ENCODE measurements around the gene SMAGP.
"Not testable (repeated sequence)": the region's sequence is repeated elsewhere in the genome, so short reads cannot be mapped to it uniquely, and the experiment has no call there.

SMAGP gene

DNA sequence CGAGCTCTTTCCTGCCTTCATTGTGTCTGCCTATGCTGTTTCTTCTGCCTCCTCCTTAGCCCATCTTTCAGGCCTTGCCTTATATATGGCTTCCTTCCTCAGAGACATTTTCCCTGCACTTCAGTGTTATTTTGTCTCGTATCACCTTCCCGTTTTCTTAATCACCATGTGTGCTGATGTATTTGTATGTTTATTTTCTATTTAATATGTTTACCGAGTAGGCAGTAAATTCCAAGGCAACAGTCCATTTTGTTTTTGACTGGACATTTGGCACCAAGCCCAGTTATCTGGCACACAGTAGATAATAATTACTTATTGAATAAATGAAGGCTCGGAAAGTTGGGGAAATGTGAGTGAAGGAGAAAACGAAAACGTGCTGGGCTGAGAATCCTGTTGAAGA is 47.8 kb downstream of the SMAGP start:
- no peak for DNase-seq

DNA sequence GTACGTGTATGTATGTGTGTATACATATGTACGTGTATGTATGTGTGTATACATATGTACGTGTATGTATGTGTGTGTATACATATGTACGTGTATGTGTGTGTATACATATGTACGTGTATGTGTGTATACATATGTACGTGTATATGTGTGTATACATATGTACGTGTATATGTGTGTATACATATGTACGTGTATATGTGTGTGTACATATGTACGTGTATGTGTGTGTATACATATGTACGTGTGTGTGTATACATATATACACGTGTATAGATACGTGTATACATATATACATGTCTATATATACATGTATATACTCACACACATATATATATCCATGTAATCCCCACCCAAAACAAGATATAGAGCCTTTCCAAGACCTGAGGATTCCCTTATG is 50.4 kb downstream of the SMAGP start:
- not testable (repeated sequence) for DNase-seq

DNA sequence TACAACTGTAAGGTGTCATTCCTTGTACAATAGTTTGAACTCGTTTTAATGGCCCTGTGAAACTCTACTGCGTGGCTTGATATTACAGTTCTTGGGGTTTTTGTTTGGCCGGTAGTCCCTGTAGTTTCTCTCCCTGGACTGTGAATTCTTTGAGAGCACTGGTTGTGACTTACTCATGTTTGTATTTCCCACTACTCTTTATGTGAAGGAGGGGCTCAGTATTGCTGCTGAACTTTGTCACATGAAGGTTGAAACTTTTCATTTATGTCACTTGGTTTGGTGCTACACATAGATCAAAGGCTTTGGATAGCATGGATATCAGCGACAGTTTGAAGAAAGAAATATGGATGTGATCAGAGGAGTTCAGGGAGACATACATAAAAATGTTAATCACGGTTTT is 50.9 kb downstream of the SMAGP start:
- no peak for DNase-seq

DNA sequence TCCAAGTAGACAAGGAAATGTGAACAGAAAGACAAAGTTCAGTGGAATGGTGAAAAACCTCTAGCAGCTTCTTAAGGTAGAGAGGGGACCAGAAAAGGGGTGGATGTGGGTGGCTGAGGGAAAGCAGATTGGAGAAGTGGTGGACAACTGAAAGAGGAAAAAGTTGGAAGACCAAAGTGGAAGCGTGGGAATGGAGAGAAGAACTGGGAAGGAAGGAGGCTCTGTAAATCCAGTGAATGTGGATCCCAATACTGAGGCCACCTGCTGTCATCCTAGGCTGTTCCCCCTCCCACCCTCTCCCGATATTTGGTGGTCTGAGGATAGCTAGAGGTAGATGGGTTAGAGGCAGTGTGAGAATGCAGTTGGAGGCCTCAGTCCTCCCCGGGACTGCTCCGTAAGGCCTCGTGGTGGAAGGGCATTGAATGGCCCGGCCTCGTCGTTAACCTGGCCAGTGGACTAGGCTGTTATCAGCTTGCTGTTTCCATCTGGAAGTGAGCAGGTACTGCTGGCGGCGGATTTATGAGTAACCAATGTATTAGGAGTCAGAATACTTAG is 51.5 kb downstream of the SMAGP start:
- DNase-seq: no peak

DNA sequence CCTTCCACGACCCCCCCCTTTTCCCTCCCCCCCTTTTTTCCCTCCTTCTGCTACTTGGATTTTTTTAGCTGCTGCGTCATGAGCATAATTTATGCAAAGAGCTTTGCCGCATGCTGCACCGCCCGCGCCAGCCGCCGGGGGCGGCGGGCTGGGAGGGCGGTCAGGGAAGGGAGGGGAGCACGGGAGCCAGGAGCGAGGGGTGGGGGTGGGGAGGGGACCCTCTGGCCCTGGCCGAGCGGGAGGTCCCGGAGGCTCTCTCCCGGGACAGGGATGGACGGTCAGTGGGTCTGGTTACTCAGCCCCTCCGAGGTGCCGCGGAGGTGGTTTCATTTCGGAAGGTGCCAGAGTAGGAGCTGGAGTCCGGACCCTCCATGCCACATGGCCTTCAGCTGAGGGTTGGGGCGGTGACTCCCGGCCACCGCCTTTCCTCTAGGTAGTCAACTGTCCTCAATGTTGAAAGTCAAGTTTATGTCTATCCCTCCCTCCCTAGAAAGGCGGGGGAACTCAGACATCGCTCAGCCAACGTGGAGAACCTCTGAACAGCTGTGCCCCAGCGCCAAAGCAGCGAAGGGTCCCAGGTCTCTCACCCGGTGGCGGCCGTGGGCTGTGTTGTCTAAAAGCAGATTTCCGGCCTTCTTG is 52.1 kb downstream of the SMAGP start, which contains the start of gene POU6F1:
POU6F1 (minus strand) TSS at position 95 of the 639 bp plus-strand sequence. CDS start 11,226 bp downstream, outside the sequence.
- peak; percentile 52 to 57 for DNase-seq

DNA sequence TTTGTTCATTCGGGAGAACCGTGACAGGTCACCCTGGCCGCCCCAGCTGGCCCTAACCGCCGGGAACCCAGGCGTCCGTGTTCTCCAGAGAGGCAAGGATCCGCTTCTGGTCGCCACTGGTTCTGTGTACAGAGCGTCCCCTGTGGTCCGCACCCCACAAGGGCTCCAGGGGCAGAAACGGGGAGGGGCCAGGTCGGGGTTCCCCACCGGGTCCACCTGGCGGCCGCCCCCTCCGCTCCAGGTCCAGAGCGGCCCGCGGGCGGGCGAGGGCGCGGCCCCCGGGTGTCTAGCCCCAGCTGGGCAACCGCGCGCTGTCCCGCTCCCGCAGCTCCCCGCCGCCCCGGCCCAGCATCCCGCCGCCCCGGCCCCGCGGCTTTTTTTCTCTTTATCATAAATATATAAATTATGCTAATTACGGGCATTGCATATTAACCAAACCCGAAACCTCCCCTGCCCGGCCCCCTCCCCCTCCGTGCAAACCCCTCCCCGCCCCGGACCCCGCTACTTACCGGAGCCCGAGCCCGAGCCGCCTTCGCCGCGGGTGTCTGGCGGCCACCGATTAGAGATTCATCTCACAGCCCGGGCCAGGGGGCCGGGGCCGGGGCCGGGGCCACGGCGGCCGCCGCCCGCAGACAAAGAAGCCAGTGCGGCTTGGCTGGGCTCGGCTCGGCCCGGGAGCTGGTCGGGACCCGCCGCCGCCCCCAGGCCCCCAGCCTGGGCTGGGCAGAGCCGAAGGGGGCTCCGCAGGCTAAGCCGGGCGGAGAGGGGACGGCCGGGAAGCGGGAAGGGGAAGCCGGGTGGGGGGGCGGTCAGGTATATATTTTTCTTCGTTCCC is 52.9 kb downstream of the SMAGP start:
- DNase-seq: peak in 1 of 2 donors; percentile 47

DNA sequence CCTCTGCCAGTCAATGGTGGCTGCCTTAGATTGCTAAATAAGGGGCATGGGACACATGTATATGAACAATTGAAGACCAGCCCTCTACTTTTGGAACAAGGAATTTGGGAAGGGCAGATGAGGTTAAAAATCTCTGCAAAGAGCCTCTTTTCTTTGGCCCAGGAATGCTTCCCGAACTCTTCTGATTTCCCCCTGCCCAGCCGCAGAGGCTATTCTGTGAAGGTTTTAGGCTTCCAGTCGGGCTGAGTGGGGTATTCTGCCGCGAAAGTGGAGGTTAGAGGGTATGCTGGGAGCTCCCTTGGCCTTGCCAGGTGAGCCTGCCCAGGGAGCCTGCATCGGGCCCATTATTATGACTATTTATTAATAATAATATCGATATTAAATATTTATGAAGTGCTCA is 53.6 kb downstream of the SMAGP start:
- DNase-seq: no peak

DNA sequence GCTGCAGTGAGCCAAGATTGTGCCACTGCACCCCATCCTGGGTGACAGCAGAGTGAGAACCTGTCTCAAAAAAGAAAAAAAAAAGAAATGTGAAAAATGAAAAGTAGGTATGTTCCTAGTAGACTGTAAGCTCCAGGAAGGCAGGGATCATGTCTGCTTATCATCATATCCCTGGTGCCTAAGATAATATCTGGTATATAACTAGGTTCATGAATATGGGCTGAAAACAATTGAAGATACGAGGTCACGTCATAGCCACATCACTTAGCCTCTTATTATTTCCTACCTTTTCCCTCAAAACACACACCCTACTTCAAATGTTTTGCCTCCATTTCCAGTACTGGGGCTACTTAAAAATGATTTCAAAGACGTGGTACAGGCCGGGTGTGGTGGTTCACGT is 55.3 kb downstream of the SMAGP start:
- peak in 1 of 2 donors; percentile 2 for DNase-seq

DNA sequence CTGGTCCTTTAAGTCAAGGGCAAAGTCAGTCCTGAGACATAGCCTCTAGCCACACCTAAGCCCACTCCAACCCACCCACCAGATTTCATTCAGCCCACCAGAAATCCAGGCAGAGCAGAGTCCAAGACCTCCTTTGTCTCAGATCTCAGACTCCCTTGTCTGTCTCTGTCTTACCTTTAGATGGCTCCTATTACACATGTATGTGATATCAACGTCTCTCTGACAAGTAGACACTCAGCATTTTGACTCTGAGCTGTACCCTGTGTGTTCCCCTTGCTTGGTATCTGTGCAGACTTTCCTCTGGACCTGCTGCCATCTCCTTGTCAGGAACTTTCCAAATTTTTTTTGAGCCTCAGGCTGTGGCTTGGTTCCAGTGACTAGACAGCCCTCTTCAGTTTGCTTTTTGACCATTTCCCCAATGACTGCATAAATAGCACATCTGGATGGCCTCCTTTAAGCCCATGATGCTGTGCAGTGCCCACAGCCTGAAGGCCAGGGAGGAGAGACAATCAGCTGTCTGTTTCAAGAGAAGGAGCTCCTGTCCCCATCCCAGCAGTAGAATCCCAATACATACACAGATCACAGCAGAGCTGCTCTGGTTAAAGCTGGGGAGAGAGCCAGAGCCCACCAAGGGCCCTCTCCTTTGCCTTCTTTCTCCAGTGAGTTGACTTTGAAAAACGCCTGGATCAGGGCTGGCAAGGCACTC is 59.4 kb downstream of the SMAGP start:
- no peak for DNase-seq

DNA sequence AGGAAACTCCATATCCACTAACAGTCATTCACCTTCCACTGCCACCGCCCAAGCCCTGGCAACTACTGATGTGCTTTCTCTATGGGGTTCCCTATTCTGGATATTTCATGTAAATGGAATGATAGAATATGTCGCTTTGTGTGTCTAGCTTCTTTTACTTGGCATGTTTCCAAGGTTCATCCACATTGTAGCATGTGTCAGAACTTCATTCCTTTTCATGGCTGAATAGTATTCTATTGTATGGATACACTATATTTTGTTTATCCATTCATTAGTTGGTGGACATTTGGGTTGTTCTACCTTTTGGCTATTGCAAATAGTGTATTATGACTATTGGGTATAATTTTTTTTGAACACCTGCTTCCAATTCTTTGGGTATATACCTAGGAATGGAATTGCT is 61.0 kb downstream of the SMAGP start:
- DNase-seq: no peak

DNA sequence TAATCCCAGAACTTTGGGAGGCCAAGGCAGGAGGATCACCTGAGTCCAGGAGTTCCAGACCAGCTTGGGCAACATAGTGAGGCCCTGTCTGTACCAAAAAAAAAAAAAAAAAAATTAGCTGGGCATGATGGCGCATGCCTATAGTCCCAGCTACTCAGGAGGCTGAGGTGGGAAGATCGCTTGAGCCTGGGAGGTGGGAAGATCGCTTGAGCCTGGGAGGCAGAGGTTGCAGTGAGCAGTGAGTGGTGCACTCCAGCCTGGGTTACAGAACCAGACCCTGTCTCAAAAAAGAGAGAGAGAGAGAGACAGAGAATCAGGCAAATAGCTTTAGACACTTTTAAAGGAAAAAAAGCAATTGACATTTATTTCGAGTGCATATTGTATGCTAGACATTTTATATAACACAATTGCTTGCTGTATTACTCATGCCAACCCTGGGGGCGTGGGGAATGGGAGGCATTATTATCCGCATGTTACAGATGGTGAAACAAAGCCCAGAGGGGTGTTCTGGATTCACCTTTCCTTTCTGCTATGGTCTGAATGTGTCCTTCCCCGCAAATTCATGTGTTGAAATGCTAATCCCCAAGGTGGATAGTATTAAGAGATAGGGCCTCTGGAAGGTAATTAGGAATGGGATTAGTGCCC is 62.1 kb downstream of the SMAGP start:
- DNase-seq: no peak

DNA sequence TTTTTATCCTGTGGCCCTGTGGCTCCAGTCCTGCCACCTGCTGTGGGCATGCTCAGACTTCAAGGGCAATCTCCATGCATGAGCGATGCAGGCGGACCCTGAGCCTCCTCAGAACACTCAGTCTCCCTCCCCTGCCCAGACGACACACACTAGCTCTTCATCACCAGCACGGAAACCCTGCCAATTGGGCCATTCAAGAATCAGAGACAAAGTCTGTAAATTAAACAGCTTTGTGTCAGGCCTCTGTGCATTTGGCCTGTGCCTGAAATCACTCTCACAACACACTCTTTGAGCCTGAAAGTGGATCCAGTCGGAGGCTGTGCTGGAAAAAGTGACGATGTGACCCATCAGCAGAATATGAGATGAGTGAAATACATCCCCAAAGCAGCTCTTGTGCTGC is 64.9 kb downstream of the SMAGP start:
- DNase-seq: no peak

DNA sequence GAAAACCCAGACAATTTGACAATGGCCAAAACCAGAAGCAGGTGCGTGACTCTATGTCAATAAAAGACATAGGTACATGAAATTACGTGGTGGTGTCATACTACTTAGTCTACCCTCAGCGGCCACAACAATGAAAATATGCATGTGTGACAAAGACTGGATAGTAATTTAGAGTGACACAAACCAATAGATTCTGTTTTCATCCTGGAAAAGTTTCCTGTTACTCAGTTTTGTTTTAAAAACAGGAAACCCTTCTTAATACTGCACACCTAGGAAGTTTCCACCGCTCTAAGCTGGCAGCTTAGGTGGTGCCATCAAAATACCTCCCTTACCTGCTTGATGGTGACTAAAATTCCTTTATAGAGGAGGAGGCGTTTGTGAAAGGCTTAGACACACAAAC is 67.5 kb downstream of the SMAGP start:
- DNase-seq: no peak

DNA sequence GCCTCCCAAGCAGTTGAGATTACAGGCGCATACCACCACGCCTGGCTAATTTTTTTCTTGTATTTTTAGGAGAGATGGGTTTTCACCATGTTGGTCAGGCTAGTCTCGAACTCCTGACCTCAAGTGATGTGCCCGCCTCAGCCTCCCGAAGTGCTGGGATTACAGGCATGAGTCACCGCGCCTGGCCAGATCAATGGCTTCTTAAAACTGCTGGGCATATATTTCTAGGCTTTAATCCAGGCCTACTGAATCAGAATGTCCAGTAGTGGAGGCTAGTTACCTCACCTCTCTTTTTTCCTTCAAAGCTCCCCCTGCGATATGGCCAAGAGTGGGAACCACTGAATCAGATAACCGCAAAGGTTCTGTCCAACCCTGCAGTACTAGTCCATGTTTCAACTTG is 69.4 kb downstream of the SMAGP start:
- no peak for DNase-seq

DNA sequence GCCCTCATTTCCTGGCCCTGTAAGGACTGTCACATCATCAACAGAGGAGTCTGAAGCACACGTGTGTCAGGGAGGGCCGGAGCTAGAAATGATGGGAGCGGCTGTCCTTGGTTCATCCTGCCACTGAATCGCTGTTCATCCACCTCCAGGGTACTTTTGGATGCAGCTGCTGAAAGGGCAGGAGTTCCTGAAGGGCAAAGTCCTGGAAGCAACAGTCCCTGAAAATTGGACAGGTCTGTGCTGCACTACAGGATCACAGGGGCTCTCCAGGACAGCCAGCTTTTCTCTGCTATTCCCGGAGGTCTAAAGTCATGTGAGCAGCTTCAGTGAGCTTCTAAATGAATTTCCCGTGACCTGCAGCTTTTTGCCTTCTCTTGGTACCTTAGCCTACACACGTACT is 70.1 kb downstream of the SMAGP start:
- DNase-seq: no peak

DNA sequence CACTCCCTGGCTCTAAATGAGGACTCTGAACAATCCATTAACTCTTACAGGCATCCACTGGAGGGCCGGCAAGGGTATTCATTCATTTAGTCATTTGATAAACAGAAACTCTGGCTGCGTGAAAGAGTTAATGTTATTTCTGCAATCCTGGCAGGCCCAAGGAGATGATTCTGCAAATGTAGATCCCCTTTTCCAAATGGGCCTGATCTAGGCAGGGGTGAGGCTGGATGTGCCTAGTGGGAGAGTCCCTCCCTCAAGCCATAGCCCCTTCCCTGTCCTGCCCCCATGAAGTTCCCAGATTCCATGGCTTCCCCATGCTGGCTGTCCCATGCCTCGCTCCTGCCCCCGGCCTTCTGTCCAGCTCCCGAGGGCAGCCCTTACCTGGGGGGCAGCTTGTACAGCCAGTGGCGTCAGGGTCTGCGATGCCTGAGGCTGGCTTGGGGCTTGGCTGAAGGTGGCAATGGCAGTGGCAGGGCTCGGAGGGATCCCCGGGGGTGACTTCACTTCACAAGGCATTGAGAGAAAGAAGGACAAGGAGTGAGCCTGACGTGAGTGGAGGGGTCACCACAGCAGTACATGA is 70.8 kb downstream of the SMAGP start:
- DNase-seq: no peak

DNA sequence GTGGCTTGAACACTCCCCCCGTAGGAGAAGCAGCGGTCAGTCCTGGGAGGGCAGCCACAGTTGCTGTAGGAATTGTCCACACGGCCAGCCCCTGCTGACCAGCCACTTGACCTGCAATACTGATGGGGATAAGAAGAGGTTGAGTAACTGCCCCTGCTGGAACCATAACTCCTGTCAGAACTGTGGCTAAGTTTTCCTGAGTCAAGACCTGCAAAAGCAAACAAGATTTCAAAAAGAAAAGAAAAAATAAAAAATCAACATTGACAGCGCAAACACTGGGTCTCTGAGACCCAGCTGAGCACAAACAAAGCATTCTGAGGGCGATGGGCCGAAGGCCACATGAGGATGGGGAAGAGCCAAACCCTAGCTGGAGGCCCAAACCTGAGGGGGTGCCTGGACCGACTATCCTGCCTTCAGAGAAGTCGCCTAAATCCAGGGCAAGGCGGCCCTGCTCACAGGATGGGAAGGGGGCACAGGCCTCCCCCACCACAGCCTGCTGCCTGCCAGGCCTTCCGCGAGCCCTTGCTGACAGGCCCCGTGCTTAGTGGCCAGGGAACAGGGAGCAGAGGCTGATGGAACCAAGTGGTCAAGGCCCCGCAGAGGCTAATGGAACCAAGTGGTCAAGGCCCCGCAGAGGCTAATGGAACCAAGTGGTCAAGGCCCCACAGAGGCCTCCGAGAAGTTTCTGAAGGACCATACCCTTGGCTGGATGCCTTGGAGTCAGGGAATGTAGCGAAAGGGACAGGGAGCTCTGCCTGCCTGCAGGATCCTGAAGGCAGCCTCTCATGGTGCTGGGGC is 71.4 kb downstream of the SMAGP start:
- DNase-seq: no peak

DNA sequence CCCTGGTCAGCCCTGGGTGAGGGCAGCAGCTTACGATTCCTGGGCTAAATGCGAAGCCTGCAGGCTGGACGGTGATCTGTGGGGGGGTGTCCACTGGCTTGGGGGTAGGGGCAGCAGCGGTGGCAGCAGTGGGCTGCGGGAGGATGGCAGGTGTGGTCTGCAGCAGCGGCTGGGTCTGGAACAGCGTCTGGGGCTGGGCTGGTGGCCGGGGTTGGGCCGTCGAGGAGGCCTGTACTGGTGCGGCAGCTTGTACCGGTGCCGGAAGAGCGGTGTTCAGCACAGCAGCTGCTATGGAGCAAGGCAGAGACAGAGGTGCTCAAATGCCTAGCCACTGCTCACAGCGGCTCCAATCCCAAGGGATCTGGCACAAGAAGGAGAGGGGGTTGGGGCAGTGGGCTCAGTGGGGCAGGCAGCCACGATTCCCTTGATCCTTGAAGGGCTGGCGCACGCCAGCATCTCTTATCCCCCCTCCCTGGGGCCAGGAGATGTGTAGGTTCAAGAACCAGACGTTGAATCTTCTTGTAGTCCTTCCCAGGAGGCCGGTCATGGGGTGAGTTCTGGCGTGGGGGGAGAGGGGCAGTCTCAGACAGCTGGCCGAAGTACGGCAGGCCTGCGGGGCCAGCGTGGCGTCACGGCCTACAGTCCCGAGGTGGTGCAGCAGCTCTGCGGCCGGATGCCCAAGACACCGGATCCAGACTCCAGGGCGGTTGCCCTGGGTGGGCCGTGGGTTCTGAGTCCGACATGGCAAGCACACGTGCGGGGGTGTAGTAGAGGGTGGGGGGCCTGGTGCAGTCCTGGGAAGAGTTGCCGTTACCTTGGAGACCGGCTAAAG is 72.3 kb downstream of the SMAGP start:
- DNase-seq: no peak

DNA sequence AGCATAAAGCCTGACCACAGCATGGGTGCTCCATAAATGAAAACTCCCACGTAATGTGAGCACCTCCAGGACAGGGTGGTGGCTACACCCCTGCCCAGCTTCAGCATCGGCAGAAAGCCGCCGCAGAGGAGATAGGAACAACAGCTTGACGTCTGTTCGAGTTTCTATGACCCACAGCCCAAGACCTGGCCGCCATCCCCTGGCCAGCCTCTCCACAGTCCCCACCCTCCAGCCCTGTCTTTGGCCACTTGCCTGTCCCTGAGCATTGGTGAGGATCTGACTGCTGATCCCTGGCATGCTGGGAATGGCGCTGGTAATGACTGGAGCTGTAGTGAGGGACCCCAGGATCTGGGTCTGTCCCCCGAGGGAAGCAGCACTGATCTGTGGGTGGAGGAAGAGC is 73.7 kb downstream of the SMAGP start:
- no peak for DNase-seq

DNA sequence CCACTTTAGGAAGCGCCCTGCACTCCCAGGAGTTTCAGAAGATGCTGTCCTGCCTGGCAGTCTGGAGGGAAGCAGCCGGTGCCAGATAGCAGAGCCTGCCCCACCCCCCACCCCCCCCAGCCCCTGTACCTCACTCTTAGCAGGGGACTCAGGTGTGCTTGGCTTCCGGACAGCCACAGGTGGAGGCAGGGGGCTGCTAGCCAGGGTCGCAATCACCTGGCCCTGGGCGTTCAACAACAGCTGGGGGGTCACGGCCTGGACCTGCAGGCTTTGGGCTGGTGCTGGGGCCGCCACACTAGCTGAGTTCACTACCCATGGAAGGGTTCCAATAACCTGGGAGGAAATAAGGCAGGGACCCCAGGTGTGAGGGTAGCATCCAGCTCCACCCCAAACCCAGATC is 74.4 kb downstream of the SMAGP start:
- DNase-seq: no peak
